A549 (cell line): ENCODE data around the gene DOLPP1. TPM values are rescaled to one million over a fixed set of nuclear protein-coding genes. Genes with fewer than 3 reads are reported as not detected.

Experiments used
- ATAC-seq, 2 experiments: fragments of 200-7000 bp in 1 of 2; fragments of >200 bp in 1 of 2; cut with Nextera tagmentation in 1 of 2; cut with Tn5 transposase in 1 of 2; 3 replicates each; pipeline versions ENCODE4 v1.8.0 to v1.9.1; 2018 to 2020; ENCODE audit warnings: mild to moderate bottlenecking in 1 of 2, moderate library complexity in 1 of 2
- CTCF ChIA-PET: fragments of 300-600 bp; sonication (Branson Sonifier 250); formaldehyde crosslinking; extraction: SDS; loops from one replicate; lab custom pipeline; 2021; ENCODE audit warnings: antibody characterized with exemption, inconsistent platforms; lab: Yijun Ruan, JAX
- POLR2A ChIA-PET: fragments of 350-600 bp; formaldehyde crosslinking; extraction: SDS; loops from one replicate; lab custom pipeline; 2021; ENCODE audit warnings: antibody characterized with exemption, inconsistent platforms; lab: Yijun Ruan, JAX
- DNase-seq, 2 experiments: peaks; one replicate each; pipeline versions ENCODE4 v3.0.0 to v3.0.0-alpha.2; 2011 to 2016; ENCODE audit warnings: low read depth in 1 of 2, low spot score in 1 of 2
- FAIRE-seq: peaks from 2 replicates; lab custom pipeline; 2011; peaks lifted over from hg19 to GRCh38; lab: Jason Lieb, UNC
- H3K27ac ChIP-seq, 2 experiments: fragments of >200 bp; sonication (Bioruptor Twin); formaldehyde crosslinking; 3 replicates each; pipeline ENCODE4 v1.5.1; 2016 to 2017
- H3K4me1 ChIP-seq: fragments of >200 bp; sonication (Bioruptor Twin); formaldehyde crosslinking; 3 replicates; pipeline ENCODE4 v1.6.1; 2016
- H3K4me2 ChIP-seq: fragments of >200 bp; sonication (Bioruptor Twin); formaldehyde crosslinking; 3 replicates; pipeline ENCODE4 v1.6.1; 2016
- H3K4me3 ChIP-seq: fragments of >200 bp; sonication (Bioruptor Twin); formaldehyde crosslinking; 3 replicates; pipeline ENCODE4 v1.5.1; 2016
- H3K9me3 ChIP-seq: fragments of >200 bp; sonication (Bioruptor Twin); formaldehyde crosslinking; 3 replicates; pipeline ENCODE4 v1.6.1; 2016
- CHD4 ChIP-seq: fragments of 200-600 bp; sonication (generic); IDR thresholded peaks from 2 replicates; pipeline ENCODE4 v1.6.1; 2016; ENCODE audit warnings: antibody characterized with exemption, mild to moderate bottlenecking, borderline replicate concordance
- EHF ChIP-seq: fragments of 250-450 bp; sonication (Bioruptor Pico); IDR thresholded peaks from 2 replicates; pipeline ENCODE4 v1.5.0; 2020; ENCODE audit warnings: mild to moderate bottlenecking
- EHMT2 ChIP-seq: fragments of 200-600 bp; sonication (generic); IDR thresholded peaks from 2 replicates; pipeline ENCODE4 v1.6.1; 2016; ENCODE audit warnings: antibody characterized with exemption, low read depth, mild to moderate bottlenecking, moderate library complexity
- FOSB ChIP-seq: fragments of 250-450 bp; sonication (Bioruptor Pico); IDR thresholded peaks from 2 replicates; pipeline ENCODE4 v1.5.0; 2020; ENCODE audit warnings: mild to moderate bottlenecking, moderate library complexity
- GATA3 ChIP-seq: IDR thresholded peaks from 2 replicates; pipeline ENCODE4 v1.6.1; 2012; ENCODE audit warnings: borderline replicate concordance
- HDAC2 ChIP-seq: fragments of 200-600 bp; sonication (generic); IDR thresholded peaks from 2 replicates; pipeline ENCODE4 v1.6.1; 2016
- HEYL ChIP-seq: fragments of 250-450 bp; sonication (Bioruptor Pico); IDR thresholded peaks from 2 replicates; pipeline ENCODE4 v1.8.0; 2021; ENCODE audit warnings: mild to moderate bottlenecking, moderate library complexity
- HOXA7 ChIP-seq: fragments of 250-450 bp; sonication (Bioruptor Pico); IDR thresholded peaks from 2 replicates; pipeline ENCODE4 v1.5.0; 2020; ENCODE audit warnings: mild to moderate bottlenecking, moderate library complexity
- JUNB ChIP-seq: fragments of >200 bp; sonication (Bioruptor Twin); formaldehyde crosslinking; IDR thresholded peaks from 2 replicates; pipeline ENCODE4 v1.6.1; 2016
- MAFK ChIP-seq: fragments of 450-650 bp; IDR thresholded peaks from 2 replicates; pipeline ENCODE4 v1.6.1; 2014; ENCODE audit not compliant: partially characterized antibody
- NFE2L2 ChIP-seq: fragments of 150-350 bp; conservative IDR thresholded peaks from 2 replicates; pipeline ENCODE4 v1.6.1; 2014; ENCODE audit warnings: low read length
- NR3C1 ChIP-seq: fragments of >200 bp; sonication (Bioruptor Twin); formaldehyde crosslinking; IDR thresholded peaks from 3 replicates; pipeline ENCODE4 v1.6.1; 2017
- POLR2AphosphoS2 ChIP-seq: conservative IDR thresholded peaks from 2 replicates; pipeline ENCODE4 v1.6.1; 2012; ENCODE audit warnings: low read length, improper control_type of control experiment, inconsistent platforms
- RCOR1 ChIP-seq: fragments of 150-350 bp; IDR thresholded peaks from 2 replicates; pipeline ENCODE4 v1.6.1; 2014; ENCODE audit warnings: antibody characterized with exemption, low read length, low read depth
- REST ChIP-seq: fragments of 200-600 bp; sonication (generic); IDR thresholded peaks from 2 replicates; pipeline ENCODE4 v1.6.1; 2016; ENCODE audit warnings: antibody characterized with exemption, mild to moderate bottlenecking, moderate library complexity
- RFX5 ChIP-seq: fragments of 450-650 bp; IDR thresholded peaks from 2 replicates; pipeline ENCODE4 v1.7.1; 2014; ENCODE audit warnings: antibody characterized with exemption, mild to moderate bottlenecking, moderate library complexity
- SMC3 ChIP-seq: fragments of >200 bp; sonication (Bioruptor Twin); formaldehyde crosslinking; IDR thresholded peaks from 3 replicates; pipeline ENCODE4 v1.6.1; 2018; ENCODE audit warnings: inconsistent platforms
- TFCP2L1 ChIP-seq: fragments of 250-450 bp; sonication (Bioruptor Pico); IDR thresholded peaks from 2 replicates; pipeline ENCODE4 v1.5.0; 2021; ENCODE audit warnings: mild to moderate bottlenecking
- ZC3H11A ChIP-seq: fragments of 450-650 bp; IDR thresholded peaks from 2 replicates; pipeline ENCODE4 v1.6.1; 2014; ENCODE audit warnings: antibody characterized with exemption, mild to moderate bottlenecking
- WGBS: methylation state at CpG from one replicate; pipeline ENCODE4 v1.1.6; 2017; ENCODE audit errors: missing lambda C conversion rate; 5-methylcytosine and 5-hydroxymethylcytosine counted together
- polyA plus RNA-seq, 4 experiments: library from polyadenylated mRNA; depleted of rRNA in 3 of 4; stranded (reverse); fragments of >200 nt; fragmentation: RNase III in 1 of 4; extraction: RNeasy Plus Mini Kit Qiagen cat#74134 plus additional on column Dnase treatment in 1 of 4; gene quantifications; 2 replicates in 3 of 4; 3 replicates in 1 of 4; pipeline ENCODE4 v1.2.3, GENCODE V29; 2011 to 2017
- TF ChIP-seq, protein P1 (sequence below): fragments of 250-450 bp; sonication (Bioruptor Pico); IDR thresholded peaks from 2 replicates; pipeline ENCODE4 v1.5.0; 2020; ENCODE audit warnings: low read depth, mild to moderate bottlenecking, moderate library complexity
- TF ChIP-seq, protein P2 (sequence below): fragments of 150-350 bp; IDR thresholded peaks from 2 replicates; pipeline ENCODE4 v1.6.1; 2014; ENCODE audit warnings: low read depth, mild to moderate bottlenecking, low read length
- TF ChIP-seq, protein P3 (sequence below): fragments of 450-650 bp; IDR thresholded peaks from 2 replicates; pipeline ENCODE4 v1.6.1; 2014; ENCODE audit warnings: antibody characterized with exemption
- TF ChIP-seq, protein P4 (sequence below): fragments of >200 bp; sonication (Bioruptor Twin); formaldehyde crosslinking; IDR thresholded peaks from 2 replicates; pipeline ENCODE4 v1.6.1; 2016

DOLPP1 gene
- polyA plus RNA-seq, 2 of the 4 experiments (the other 2 are of a cell fraction): 23.5 to 25.6 TPM

DNA sequence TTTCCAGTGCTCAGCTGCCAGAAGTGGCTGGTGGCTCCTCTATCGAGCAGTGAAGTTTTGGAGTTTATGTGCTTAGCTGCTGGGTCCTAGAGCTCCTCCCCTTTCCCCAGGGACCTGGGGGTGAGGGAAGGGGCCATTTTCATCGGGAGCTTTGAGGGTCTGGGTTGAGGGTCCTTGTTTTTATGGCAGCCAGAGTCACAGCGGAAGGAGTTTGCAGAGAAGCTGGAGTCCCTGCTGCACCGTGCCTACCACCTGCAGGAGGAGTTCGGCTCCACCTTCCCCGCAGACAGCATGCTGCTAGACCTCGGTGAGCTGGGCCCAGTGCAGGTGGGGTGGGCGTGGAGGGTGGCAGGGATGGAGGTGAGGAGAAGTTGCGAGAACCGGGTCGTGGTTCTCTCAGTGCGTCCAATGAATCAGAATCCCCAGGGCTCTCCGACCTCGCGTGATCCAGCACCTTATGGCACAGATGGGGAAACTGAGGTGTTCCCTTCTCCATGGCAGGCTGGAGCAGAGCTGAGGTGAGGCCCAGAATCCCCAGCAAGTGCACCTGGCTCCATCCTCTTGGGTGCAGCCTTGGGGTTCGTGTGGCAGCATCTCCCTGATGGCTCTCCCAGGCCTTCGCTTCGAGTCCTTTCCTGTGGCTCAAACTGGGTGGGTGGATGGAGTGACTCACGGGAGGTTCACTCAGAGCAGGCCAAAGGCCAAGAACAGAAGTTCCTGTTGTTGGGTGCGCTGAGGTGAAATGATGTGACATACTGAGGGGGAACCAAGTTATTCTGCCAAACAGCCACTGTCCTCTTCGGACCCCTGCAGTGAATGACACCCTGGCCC, 21.7 kb upstream of the DOLPP1 start:
- Histone ChIP-seq H3K4me3 (no peak overlapping the region), H3K27ac (no peak overlapping the region), H3K4me2 (no peak overlapping the region), H3K4me1 (peaks cover 8% of the 10 kb centered on the region; the same call in 1 of the 3 replicates), H3K9me3 (no peaks in the 10 kb centered on the region)
- ATAC-seq: peak in 1 of 2 experiments; percentile 60; a peak in 3 of 6 replicates
- ChIA-PET POLR2A (interaction anchor here (0.6 kb wide), 1 partner anchor 399 kb away, joined by 3 read pairs; no protein-coding TSS in a partner anchor), CTCF (interaction anchor here (0.7 to 1.3 kb wide), 4 partner anchors 8 to 56 kb away, joined by 3 to 7 read pairs (median 4); partner anchors contain the start of gene SH3GLB2)
- no peak for DNase-seq
- TF ChIP-seq EHMT2 (no peak), NFE2L2 (no peak), REST (no peak), TFCP2L1 (no peak), RFX5 (no peak)
- FAIRE-seq: no peak
- WGBS: 76% methylated on average over 21 of the region's 21 CpGs

DNA sequence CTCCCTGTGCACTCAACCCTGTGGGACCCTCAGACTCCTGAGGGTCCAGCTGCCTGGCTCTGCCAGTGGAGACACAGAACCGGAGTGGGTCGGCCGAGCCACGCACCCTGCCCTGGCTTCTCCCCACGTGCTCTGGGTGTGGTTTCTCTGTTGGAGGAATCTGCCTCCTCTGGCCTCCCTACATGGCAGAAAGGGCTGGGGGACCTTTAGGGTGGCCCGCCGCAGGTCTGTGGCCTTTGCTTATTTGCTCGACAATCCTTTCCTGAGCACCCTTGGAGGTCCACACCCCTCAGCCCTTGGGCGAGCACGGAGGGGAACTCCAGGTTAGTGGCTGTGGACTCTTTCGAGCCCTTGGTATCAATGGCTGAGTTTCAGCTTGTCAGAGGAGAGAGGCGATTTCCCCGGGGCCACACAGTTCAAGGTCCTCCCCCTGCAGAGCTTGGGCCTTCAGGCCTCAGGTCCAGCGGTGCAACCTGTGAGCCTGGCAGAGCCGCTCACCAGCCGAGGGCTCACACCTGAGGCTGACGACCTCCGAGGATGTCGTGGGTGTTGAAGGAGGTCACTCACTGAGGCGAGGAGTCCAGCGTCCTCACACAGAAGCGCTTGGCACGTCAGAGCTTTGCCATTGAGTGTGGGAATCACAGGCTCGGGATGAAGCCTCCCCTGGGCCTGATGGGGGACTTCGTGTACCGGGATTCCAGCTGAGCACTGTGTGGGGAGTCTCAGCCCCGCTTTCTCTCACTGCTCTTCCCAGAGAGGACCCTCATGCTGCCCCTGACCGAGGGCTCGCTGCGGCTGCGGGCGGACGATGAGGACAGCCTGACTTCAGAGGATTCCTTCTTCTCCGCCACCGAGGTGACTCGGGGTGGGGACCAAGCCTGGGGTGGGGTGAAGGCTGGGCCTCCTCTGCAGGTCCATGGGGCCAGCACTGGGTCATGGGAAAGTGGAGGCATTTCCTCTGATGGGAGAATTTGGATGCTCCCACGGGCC, 20.8 kb upstream of the DOLPP1 start:
- FAIRE-seq: no peak
- ATAC-seq: peak; percentile 24 to 27; a peak in 3 of 6 replicates
- POLR2A ChIA-PET: no interaction called here
- peaks cover 8% of the 10 kb centered on the region; the same call in 1 of the 3 replicates for H3K4me1 ChIP-seq
- H3K9me3 ChIP-seq: no peaks in the 10 kb centered on the region
- H3K4me2 ChIP-seq: no peak overlapping the region
- H3K4me3 ChIP-seq: no peak overlapping the region
- WGBS: 91% methylated on average over 37 of the region's 37 CpGs
- TF ChIP-seq POLR2AphosphoS2 (no peak), RFX5 (no peak), JUNB (no peak), FOSB (CRISPR knock-in tag) (no peak)
- TF ChIP-seq, protein P1, sequence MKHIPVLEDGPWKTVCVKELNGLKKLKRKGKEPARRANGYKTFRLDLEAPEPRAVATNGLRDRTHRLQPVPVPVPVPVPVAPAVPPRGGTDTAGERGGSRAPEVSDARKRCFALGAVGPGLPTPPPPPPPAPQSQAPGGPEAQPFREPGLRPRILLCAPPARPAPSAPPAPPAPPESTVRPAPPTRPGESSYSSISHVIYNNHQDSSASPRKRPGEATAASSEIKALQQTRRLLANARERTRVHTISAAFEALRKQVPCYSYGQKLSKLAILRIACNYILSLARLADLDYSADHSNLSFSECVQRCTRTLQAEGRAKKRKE: no peak
- DNase-seq: no peak
- CTCF ChIA-PET: interaction anchor here (0.7 to 1.2 kb wide), 2 partner anchors 29 to 32 kb away, joined by 3 to 7 read pairs; partner anchors contain the start of gene SH3GLB2
- no peak overlapping the region for H3K27ac ChIP-seq

- CTCF ChIA-PET: no interaction called here
- no peak for FAIRE-seq
- no peak for ATAC-seq
- no peak overlapping the region for H3K27ac ChIP-seq
- H3K9me3 ChIP-seq: no peaks in the 10 kb centered on the region
- peaks cover 8% of the 10 kb centered on the region; the same call in 1 of the 3 replicates for H3K4me1 ChIP-seq
- DNase-seq: no peak
- no peak overlapping the region for H3K4me2 ChIP-seq
- POLR2A ChIA-PET: no interaction called here
- no peak overlapping the region for H3K4me3 ChIP-seq
- WGBS: 92% methylated on average over 11 of the region's 12 CpGs
- TF ChIP-seq GATA3 (no peak), EHF (CRISPR knock-in tag) (no peak), SMC3 (no peak), HDAC2 (no peak), HOXA7 (CRISPR knock-in tag) (no peak), NR3C1 (no peak), NFE2L2 (no peak), RFX5 (no peak), TFCP2L1 (no peak), CHD4 (no peak), ZC3H11A (no peak), RCOR1 (no peak), EHMT2 (no peak), HEYL (CRISPR knock-in tag) (no peak), MAFK (no peak), FOSB (CRISPR knock-in tag) (no peak)
- TF ChIP-seq, protein P2, sequence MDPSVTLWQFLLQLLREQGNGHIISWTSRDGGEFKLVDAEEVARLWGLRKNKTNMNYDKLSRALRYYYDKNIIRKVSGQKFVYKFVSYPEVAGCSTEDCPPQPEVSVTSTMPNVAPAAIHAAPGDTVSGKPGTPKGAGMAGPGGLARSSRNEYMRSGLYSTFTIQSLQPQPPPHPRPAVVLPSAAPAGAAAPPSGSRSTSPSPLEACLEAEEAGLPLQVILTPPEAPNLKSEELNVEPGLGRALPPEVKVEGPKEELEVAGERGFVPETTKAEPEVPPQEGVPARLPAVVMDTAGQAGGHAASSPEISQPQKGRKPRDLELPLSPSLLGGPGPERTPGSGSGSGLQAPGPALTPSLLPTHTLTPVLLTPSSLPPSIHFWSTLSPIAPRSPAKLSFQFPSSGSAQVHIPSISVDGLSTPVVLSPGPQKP: no peak
- TF ChIP-seq, protein P3, sequence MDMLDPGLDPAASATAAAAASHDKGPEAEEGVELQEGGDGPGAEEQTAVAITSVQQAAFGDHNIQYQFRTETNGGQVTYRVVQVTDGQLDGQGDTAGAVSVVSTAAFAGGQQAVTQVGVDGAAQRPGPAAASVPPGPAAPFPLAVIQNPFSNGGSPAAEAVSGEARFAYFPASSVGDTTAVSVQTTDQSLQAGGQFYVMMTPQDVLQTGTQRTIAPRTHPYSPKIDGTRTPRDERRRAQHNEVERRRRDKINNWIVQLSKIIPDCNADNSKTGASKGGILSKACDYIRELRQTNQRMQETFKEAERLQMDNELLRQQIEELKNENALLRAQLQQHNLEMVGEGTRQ: no peak
- TF ChIP-seq, protein P4, sequence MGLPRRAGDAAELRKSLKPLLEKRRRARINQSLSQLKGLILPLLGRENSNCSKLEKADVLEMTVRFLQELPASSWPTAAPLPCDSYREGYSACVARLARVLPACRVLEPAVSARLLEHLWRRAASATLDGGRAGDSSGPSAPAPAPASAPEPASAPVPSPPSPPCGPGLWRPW: no peak
Measured at GRCh38 chr9:129060991-129061390, 19.9 kb upstream of the DOLPP1 start.
